Superior temporal gyrus (tissue), 1 donor: Measurements from ENCODE around the gene TTLL4.

Source experiments
- DNase-seq: peaks from one replicate; pipeline ENCODE4 v3.0.0-alpha.2; 2016; ENCODE audit errors: extremely low spot score

The TTLL4 gene, protein sequence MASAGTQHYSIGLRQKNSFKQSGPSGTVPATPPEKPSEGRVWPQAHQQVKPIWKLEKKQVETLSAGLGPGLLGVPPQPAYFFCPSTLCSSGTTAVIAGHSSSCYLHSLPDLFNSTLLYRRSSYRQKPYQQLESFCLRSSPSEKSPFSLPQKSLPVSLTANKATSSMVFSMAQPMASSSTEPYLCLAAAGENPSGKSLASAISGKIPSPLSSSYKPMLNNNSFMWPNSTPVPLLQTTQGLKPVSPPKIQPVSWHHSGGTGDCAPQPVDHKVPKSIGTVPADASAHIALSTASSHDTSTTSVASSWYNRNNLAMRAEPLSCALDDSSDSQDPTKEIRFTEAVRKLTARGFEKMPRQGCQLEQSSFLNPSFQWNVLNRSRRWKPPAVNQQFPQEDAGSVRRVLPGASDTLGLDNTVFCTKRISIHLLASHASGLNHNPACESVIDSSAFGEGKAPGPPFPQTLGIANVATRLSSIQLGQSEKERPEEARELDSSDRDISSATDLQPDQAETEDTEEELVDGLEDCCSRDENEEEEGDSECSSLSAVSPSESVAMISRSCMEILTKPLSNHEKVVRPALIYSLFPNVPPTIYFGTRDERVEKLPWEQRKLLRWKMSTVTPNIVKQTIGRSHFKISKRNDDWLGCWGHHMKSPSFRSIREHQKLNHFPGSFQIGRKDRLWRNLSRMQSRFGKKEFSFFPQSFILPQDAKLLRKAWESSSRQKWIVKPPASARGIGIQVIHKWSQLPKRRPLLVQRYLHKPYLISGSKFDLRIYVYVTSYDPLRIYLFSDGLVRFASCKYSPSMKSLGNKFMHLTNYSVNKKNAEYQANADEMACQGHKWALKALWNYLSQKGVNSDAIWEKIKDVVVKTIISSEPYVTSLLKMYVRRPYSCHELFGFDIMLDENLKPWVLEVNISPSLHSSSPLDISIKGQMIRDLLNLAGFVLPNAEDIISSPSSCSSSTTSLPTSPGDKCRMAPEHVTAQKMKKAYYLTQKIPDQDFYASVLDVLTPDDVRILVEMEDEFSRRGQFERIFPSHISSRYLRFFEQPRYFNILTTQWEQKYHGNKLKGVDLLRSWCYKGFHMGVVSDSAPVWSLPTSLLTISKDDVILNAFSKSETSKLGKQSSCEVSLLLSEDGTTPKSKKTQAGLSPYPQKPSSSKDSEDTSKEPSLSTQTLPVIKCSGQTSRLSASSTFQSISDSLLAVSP

GRCh38 chr2:218710687-218711549 lies at the start of gene TTLL4:
TTLL4 (plus strand) TSS chr2:218710835; CDS start chr2:218737677, 26,842 bp downstream.
- peak; percentile 98 for DNase-seq

DNA sequence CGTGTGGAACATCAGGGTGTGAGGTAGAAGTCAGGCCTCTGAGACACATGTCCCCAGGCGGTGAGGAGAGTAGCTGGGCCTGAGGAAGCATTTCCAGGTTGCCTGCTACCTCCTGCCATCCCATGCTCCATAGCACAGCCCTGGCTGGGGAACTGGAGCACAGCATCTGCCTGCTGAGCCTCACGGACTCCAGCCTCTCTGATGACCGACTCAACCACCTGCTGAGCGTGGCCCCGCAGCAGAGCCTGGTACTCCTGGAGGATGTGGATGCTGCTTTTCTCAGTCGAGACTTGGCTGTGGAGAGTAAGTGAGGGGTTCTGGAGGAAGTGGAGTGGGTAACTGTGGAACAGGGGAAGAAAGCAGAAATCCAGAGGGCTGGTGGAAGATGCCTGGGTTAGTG lies 48.3 kb upstream of the TTLL4 start:
- no peak for DNase-seq

GRCh38 chr2:218662827-218663226 lies 47.8 kb upstream of the TTLL4 start:
- DNase-seq = no peak

GRCh38 chr2:218663901-218664300 lies 46.7 kb upstream of the TTLL4 start:
- DNase-seq = no peak

GRCh38 chr2:218664653-218665052 lies 46.0 kb upstream of the TTLL4 start:
- DNase-seq = no peak

DNA sequence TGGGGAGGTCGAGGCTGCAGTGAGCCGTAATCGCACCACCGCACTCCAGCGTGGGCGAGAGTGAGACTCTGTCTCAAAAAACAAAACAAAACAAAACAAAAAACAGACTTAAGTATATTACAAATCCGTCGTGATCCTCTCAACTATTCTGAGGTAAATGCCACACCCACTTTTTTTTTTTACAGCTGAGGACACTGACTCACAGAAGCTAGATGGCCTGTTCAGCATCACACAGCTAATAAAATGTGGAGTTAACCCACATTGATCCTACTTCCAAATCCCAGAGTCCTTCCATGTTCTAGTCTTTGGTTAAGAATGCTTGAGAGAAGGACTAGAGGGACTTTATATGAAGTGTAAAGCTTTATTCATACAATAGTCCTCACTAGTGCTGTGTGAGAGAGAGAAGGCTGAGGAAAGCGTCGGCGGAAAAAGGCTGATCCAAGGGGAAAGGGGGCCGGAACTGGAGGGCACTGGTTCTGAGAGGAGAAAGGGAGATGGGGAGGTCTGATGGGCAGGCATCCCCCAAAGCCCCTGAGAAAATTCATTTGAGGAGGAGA lies 39.5 kb upstream of the TTLL4 start:
- peak; percentile 13 for DNase-seq

DNA sequence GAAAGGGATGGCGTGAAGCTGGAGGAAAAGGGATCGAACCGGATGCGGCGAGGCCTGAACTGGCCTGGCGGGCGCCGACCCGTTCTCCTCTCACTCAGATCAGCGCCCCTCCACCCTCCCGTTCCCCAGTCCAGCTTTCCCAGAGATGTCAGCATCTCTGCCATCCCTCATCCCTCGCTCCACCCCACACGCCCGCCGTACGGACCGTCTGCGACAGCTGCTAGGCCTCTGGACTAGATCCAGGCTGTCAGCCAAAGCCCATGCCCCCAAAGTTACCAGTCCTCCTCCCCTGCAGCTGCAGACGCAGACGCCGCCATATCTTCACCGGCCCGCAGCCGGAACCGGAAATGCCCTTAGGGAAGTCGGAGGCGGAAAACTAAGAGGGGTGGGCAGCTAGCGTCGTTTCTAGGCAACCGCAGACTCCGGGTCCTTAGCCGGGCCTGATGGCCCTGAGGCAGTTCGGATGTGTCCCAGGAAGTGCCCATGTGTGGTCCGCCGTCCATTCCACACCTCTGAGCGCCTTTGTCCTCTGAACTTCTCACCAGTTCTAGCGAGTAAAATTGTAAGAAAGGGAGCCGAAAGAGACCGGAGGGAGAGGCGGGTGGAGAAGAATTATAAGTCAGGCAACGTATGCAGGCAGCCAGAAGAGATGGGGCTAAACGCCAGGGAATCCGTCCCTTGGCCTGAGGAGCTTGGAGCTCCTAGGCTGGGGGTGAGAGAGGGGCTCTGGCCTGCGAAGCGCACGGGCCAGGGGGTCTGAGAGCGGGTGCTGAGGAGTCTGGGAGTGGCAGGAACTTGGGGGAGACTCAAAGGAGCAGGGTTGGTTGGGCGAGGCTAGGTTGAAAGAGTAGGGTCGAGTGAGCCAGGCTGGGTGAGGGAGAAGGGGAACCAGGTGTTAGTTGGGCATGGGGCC lies 38.7 kb upstream of the TTLL4 start, which contains the start of the genes RNF25 and STK36:
TSS of gene RNF25 (minus strand) at position 349 of the 913 bp plus-strand sequence. CDS start at position 317, 32 bp downstream.
TSS of gene STK36 (plus strand) at position 433 of the 913 bp plus-strand sequence. CDS start 744 bp downstream, outside the sequence.
- peak; percentile 92 for DNase-seq

GRCh38 chr2:218679119-218679518 lies 31.5 kb upstream of the TTLL4 start:
- no peak for DNase-seq

DNA sequence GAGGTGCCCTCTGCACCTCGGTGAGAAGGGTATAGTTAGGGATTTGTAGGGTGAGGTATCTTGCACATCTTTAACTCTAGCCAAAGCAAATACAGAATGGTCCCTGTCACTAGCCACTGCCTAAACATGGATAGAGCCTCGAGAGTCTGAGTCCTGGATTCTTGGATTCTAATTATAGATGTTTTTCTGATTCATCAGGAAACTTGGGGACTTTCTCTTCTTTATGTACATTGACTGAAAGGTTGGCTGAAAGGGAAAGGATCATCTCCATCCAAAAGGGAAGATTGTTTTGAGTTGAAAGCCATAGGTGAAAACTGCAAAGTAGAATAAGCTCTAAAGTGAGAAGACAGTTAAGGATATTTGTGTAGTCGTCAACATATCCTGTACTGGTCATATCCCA lies 30.6 kb upstream of the TTLL4 start:
- DNase-seq = no peak

DNA sequence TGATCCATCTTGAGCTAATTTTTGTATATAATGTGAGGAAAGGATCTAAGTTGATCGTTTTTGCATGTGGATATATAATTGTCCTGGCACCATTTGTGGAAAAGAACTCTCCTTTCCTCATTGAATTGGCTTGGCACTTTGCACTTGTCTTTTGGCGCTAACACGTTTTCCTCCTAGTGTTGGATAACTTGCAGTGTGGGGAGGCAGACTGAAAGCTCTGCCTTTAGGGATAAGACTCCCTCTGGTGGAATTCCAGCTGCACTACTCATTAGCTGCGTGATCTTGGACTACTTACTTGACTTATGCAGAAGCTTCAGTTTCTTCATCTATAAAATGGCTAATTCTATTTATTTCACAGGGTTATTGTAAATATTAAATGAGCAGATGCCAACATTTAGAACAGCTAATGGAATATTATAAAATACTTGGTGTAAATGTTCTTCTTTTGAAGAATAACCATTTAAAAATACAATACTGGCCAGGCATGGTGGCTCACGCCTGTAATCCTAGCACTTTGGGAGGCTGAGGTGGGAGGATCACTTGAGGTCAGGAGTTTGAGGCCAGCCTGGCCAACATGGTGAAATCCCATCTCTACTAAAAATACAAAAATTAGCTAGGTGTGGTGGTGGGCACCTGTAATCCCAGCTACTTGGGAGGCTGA lies 23.1 kb upstream of the TTLL4 start:
- DNase-seq = peak; percentile 88

DNA sequence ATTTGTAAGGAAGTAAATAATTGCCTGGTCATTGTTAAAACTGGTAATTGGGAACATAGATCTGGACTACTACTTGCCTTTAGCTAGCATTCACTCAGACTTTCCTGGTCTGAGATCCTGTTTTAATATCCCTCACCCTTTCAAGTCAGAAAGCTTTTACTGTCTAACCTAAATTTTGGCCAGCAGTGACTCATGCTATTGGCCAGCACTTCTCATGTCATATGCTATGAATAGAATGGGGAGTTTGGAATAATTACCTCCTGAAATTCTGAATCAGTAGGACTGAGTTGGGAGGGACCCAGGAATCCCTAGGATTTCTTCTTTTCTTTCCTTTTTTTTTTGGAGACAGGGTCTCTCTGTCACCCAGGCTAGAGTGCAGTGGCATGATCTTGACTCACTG lies 19.4 kb upstream of the TTLL4 start:
- no peak for DNase-seq

DNA sequence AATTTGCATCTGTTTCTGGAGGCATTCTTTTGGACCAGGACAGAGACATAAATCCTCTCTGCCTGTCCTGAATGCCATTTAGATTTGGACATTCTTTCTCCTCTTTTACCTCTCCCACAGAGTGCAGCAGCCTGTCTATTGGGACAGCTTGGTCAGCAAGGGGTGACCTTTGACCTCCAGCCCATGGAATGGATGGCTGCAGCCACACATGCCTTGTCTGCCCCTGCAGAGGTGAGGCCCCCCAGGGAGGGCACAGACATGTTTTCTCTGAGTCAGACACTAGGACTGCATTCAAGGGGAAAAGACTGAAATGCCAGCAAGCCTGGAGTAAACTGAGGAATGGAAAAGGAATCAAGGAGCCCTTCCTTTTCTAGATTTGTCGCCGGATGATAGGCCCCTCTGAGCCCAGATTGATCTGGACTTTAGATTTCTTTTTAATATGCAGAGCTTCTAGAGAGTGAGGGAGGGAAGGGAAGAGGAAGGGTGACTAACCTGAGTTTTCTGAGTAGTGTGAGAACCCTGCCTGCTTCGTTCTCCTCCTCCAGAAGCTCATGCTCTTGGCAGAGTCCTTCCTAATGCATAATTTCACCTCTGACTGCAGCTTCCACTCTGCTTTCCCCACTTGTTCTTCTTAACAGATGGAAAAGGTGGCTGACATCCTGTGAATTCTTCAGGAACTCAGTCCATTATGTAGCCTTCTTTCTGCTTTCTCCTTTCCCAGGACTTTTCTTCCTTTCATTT lies 16.1 kb upstream of the TTLL4 start:
- DNase-seq = no peak

DNA sequence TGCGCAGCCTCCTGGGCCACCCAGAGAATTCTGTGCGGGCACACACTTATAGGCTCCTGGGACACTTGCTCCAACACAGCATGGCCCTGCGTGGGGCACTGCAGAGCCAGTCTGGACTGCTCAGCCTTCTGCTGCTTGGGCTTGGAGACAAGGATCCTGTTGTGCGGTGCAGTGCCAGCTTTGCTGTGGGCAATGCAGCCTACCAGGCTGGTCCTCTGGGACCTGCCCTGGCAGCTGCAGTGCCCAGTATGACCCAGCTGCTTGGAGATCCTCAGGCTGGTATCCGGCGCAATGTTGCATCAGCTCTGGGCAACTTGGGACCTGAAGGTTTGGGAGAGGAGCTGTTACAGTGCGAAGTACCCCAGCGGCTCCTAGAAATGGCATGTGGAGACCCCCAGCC lies 11.8 kb upstream of the TTLL4 start:
- DNase-seq = no peak

DNA sequence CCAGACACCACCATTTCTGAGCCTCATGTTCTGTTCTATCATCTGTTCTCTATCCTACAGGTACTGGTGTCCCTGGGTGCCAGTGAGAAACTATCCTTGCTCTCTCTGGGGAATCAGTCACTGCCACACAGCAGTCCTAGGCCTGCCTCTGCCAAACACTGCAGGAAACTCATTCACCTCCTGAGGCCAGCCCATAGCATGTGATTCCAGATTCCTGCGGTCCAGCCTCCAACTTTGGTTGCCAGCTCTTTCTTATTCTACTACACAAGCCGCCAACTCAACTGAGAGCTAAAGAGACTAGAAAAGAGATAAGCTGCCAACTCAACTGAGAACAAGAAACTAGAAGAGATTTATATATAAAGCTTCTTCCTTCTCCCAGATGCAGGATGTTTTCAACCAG lies 8.8 kb upstream of the TTLL4 start:
- no peak for DNase-seq

DNA sequence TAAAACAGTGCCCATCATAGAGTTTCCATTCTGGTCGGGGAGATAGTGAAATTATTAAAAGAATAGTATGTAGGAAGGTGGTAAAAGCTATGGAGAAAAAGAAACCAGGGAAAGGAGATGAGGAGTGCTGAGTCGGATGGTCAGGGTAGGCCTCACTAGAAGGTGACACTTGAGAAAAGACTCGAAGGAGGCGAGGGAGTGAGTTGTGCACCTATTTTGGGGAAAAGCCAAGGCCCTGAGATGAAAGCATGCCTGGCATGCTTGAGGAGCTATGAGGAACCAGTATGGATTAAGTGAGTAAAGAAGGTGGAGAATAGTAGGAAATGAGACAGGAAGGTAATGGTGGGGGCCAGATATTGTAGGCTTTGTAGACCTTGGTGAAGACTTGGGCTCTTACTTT lies 7.3 kb upstream of the TTLL4 start:
- no peak for DNase-seq

- DNase-seq = no peak
Measured at GRCh38 chr2:218708086-218708485, 2.5 kb upstream of the TTLL4 start.

- no peak for DNase-seq
Measured at GRCh38 chr2:218709908-218710307, 727 bp upstream of the TTLL4 start.

DNA sequence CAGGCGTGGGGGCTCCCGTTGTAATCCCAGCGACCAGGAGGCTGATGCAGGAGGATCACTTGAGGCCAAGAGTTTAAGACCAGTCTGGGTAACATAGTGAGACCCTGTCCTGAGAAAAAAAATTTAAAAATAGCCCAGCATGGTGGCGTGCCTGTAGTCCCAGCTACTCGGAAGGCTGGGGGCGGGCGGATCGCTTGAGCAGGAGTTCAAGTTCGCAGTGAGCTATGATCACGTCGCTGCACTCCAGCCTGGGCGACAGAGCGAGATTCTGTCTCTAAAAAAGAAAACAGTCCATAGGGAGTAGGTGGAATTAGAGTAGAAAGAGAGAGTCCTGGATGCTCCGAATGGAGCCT lies 325 bp upstream of the TTLL4 start:
- DNase-seq = no peak
